ENCODE measurements around the gene S100PBP. TPM values are rescaled to one million over a fixed set of nuclear protein-coding genes. Genes with fewer than 3 reads are reported as not detected.

S100PBP gene
- total RNA-seq, 1 experiment from 2014 or later = 50.1 TPM

- H3K9ac ChIP-seq (ENCODE audit: extremely low read depth, insufficient read length, low read length) = no peak overlapping the region
- no peak overlapping the region for H4K8ac ChIP-seq (replicated peaks; ENCODE audit: insufficient read length, low read depth, low read length)
- H3K79me1 ChIP-seq (ENCODE audit: insufficient read depth, low read depth, low read length, poor library complexity, severe bottlenecking) = no peaks in the 10 kb centered on the region
- H2BK15ac ChIP-seq (ENCODE audit: low read depth, low read length) = no peak overlapping the region
- Mint-ChIP-seq H3K27me3 (ENCODE audit: low read depth) (no peaks in the 10 kb centered on the region), H3K36me3 (ENCODE audit: insufficient read depth in 1 of 3, low read depth in 3 of 3) (peaks cover 29 to 70% (median 63%) of the 10 kb centered on the region in 3 experiments), H3K4me3 (no peak overlapping the region), H3K9me3 (no peaks in the 10 kb centered on the region), H3K27ac (peak overlapping the region in 2 of 3 experiments; percentile 86 to 96; a peak in 3 of 7 replicates), H3K4me1 (peaks cover 15 to 45% of the 10 kb centered on the region in 2 experiments)
- H3K14ac ChIP-seq (ENCODE audit: insufficient read depth, low read length) = no peak overlapping the region
- TF ChIP-seq, protein P1, sequence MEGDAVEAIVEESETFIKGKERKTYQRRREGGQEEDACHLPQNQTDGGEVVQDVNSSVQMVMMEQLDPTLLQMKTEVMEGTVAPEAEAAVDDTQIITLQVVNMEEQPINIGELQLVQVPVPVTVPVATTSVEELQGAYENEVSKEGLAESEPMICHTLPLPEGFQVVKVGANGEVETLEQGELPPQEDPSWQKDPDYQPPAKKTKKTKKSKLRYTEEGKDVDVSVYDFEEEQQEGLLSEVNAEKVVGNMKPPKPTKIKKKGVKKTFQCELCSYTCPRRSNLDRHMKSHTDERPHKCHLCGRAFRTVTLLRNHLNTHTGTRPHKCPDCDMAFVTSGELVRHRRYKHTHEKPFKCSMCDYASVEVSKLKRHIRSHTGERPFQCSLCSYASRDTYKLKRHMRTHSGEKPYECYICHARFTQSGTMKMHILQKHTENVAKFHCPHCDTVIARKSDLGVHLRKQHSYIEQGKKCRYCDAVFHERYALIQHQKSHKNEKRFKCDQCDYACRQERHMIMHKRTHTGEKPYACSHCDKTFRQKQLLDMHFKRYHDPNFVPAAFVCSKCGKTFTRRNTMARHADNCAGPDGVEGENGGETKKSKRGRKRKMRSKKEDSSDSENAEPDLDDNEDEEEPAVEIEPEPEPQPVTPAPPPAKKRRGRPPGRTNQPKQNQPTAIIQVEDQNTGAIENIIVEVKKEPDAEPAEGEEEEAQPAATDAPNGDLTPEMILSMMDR (conservative IDR thresholded peaks at IDR 0.05) = no peak
- no peak overlapping the region for H3K4me2 ChIP-seq (ENCODE audit: insufficient read depth, insufficient read length, low read length)
- no peak overlapping the region for H2BK20ac ChIP-seq (ENCODE audit: low read depth, low read length, poor library complexity, severe bottlenecking)
- H2AK5ac ChIP-seq (ENCODE audit: insufficient read length, low read length) = no peak overlapping the region
- no peak overlapping the region for H3K27ac ChIP-seq (ENCODE audit: insufficient read length, low read depth, low read length)
- H3K23ac ChIP-seq (ENCODE audit: insufficient read length, low read depth, low read length) = no peak overlapping the region
- H3K4ac ChIP-seq (ENCODE audit: low read depth, low read length) = no peak overlapping the region
- no peaks in the 10 kb centered on the region; the same call in 1 of the 2 replicates for H3K4me1 ChIP-seq (ENCODE audit: insufficient read depth, low read length)
- no peak overlapping the region for H2BK12ac ChIP-seq (ENCODE audit: insufficient read length, low read depth, low read length)
- no peak for DNase-seq
- no peaks in the 10 kb centered on the region for H3K23me2 ChIP-seq (ENCODE audit: insufficient read length, low read depth, low read length, poor library complexity, severe bottlenecking)
- no peak overlapping the region for H4K5ac ChIP-seq (ENCODE audit: insufficient read length, low read depth, low read length)
- H4K20me1 ChIP-seq (ENCODE audit: control insufficient read depth, insufficient read depth, insufficient read length) = no peaks in the 10 kb centered on the region
- no peaks in the 10 kb centered on the region for H3K27me3 ChIP-seq (ENCODE audit: insufficient read depth, low read length)
- no peak overlapping the region for H2BK5ac ChIP-seq (ENCODE audit: insufficient read length, low read length)
- no peaks in the 10 kb centered on the region for H3K79me2 ChIP-seq (ENCODE audit: insufficient read depth, low read length)
- H4K91ac ChIP-seq (ENCODE audit: insufficient read length, low read depth, low read length) = no peak overlapping the region
- no peak overlapping the region for H3K56ac ChIP-seq (ENCODE audit: insufficient read length, low read depth, low read length)
- H3T11ph ChIP-seq (ENCODE audit: low read length) = no peak overlapping the region
- no peak overlapping the region for H2AFZ ChIP-seq (ENCODE audit: low read length)
- no peak overlapping the region for H2BK120ac ChIP-seq (ENCODE audit: low read depth, low read length, poor library complexity, severe bottlenecking)
- H3K18ac ChIP-seq (ENCODE audit: insufficient read length, low read depth, low read length) = no peak overlapping the region
- no peaks in the 10 kb centered on the region for H3K9me3 ChIP-seq (ENCODE audit: control insufficient read depth, low read depth, low read length)
Measured at GRCh38 chr1:32774464-32774808, 43.0 kb upstream of the S100PBP start.
